Measurements from ENCODE around the gene TBX15. TPM values are rescaled to one million over a fixed set of nuclear protein-coding genes. Genes with fewer than 3 reads are reported as not detected.
A peak's percentile ranks its signal among the peaks of the same experiment; 100 is the strongest.

TBX15 gene
- total RNA-seq (ENCODE audit: insufficient read depth, low replicate concordance) = 4.1 TPM

GRCh38 chr1:118988186-118989005 lies at the start of gene TBX15:
TSS of gene TBX15 (minus strand) at chr1:118988343. CDS start at chr1:118987795, 548 bp downstream.
- DNase-seq (ENCODE audit: low spot score) = no peak

- DNase-seq (ENCODE audit: low spot score) = no peak
These were observed 46.2 kb upstream of the TBX15 start for GRCh38 chr1:119034359-119034758.

GRCh38 chr1:119032986-119033385 lies 44.8 kb upstream of the TBX15 start:
- DNase-seq (ENCODE audit: low spot score) = no peak

- DNase-seq (ENCODE audit: low spot score) = no peak
These were observed 39.6 kb upstream of the TBX15 start for GRCh38 chr1:119027759-119028158.

GRCh38 chr1:119026956-119027355 lies 38.8 kb upstream of the TBX15 start:
- no peak for DNase-seq (ENCODE audit: low spot score)

- no peak for DNase-seq (ENCODE audit: low spot score)
These were observed 27.4 kb upstream of the TBX15 start for GRCh38 chr1:119015547-119015946.

- DNase-seq (ENCODE audit: low spot score) = no peak
These were observed 24.2 kb upstream of the TBX15 start for GRCh38 chr1:119012383-119012782.

- DNase-seq (ENCODE audit: low spot score) = no peak
These were observed 23.6 kb upstream of the TBX15 start for GRCh38 chr1:119011706-119012105.

- no peak for DNase-seq (ENCODE audit: low spot score)
These were observed 23.0 kb upstream of the TBX15 start for GRCh38 chr1:119011116-119011515.

GRCh38 chr1:119010201-119010600 lies 22.1 kb upstream of the TBX15 start:
- no peak for DNase-seq (ENCODE audit: low spot score)

GRCh38 chr1:119009312-119009655 lies 21.1 kb upstream of the TBX15 start:
- no peak for DNase-seq (ENCODE audit: low spot score)

GRCh38 chr1:119008483-119009311 lies 20.6 kb upstream of the TBX15 start:
- DNase-seq (ENCODE audit: low spot score) = peak; percentile 64

GRCh38 chr1:119007670-119008482 lies 19.7 kb upstream of the TBX15 start:
- no peak for DNase-seq (ENCODE audit: low spot score)

GRCh38 chr1:119007339-119007669 lies 19.2 kb upstream of the TBX15 start:
- DNase-seq (ENCODE audit: low spot score) = no peak

GRCh38 chr1:119006406-119007279 lies 18.5 kb upstream of the TBX15 start:
- DNase-seq (ENCODE audit: low spot score) = no peak

GRCh38 chr1:119005724-119006405 lies 17.7 kb upstream of the TBX15 start:
- DNase-seq (ENCODE audit: low spot score) = no peak

GRCh38 chr1:119004781-119005180 lies 16.6 kb upstream of the TBX15 start:
- no peak for DNase-seq (ENCODE audit: low spot score)

- no peak for DNase-seq (ENCODE audit: low spot score)
These were observed 16.0 kb upstream of the TBX15 start for GRCh38 chr1:119004129-119004527.

- no peak for DNase-seq (ENCODE audit: low spot score)
These were observed 15.4 kb upstream of the TBX15 start for GRCh38 chr1:119003413-119004128.
